ENCODE data around the gene LYSET.
"Not testable (repeated sequence)": the region's sequence is repeated elsewhere in the genome, so short reads cannot be mapped to it uniquely, and the experiment has no call there.

LYSET gene

GRCh38 chr14:93230539-93230938, 45.4 kb downstream of the LYSET start:
- no peak for DNase-seq

- no peak for DNase-seq
Measured at GRCh38 chr14:93231129-93231979, 46.2 kb downstream of the LYSET start.

GRCh38 chr14:93232159-93232558, 47.0 kb downstream of the LYSET start:
- DNase-seq: no peak

- not testable (repeated sequence) for DNase-seq
Measured at GRCh38 chr14:93233078-93233477, 48.0 kb downstream of the LYSET start.

- DNase-seq: no peak
Measured at GRCh38 chr14:93234798-93235197, 49.7 kb downstream of the LYSET start.

Data from DMS 273 treated with DMSO at 0.1 percent for 48 hours (cell line).